CD4-positive, alpha-beta T cell treated with Interleukin-2 at 100 ng/mL for 4 hours (primary cell): Measurements from ENCODE around the gene GYPA.
"Not testable (repeated sequence)": the region's sequence is repeated elsewhere in the genome, so short reads cannot be mapped to it uniquely, and the experiment has no call there.

Experiments used
- DNase-seq: peaks from one replicate; pipeline ENCODE4 v3.0.0-alpha.2; 2020; ENCODE audit warnings: low spot score

GYPA gene

DNA sequence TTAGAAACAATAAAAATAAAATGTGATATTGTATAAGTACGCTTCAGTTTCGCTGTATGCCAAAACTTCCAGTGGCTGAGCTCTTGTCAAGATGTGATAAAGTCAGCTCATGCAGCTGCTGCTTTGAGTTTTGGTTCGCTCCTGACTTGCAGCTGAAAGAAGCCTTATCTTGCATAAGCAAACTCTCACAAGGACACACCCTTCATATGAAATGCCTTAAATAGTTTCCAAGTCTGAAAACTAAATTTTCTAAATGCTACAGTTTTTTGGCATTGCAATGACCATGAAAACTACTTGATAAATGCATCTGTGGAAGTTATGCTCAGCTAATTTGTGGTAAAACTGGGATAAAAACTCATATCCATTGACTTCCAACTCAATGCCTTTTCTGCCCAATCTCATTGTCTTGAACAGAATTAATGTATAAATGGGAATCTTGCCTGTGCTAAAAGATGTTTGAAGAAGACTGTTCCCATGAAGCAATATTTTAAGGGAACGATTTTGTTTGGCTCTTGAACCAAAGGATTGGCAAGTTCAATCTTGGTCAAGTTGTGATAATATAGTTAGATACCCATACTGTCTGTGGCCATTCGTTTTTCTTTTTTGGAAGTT lies 11.7 kb downstream of the GYPA start:
- DNase-seq: not testable (repeated sequence)

DNA sequence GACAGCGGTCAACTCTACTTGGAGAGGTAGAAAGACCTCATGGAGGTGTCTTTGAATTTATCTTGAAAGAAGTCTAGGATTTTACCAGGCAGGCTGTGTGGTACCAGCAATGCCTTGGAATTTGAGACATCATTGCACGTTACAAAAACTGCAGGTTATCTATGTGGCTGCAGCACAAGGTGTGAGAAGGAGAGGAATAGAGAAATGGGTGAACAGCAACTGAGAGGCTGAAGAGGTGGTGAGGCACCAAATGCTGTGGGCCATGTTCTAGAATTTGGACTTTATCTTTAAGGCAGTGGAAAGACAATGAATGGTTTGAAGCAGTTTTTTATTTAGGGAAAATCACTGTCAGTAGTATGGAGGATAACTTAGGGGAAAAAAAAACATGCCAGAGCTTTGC lies 15.4 kb downstream of the GYPA start:
- not testable (repeated sequence) for DNase-seq

DNA sequence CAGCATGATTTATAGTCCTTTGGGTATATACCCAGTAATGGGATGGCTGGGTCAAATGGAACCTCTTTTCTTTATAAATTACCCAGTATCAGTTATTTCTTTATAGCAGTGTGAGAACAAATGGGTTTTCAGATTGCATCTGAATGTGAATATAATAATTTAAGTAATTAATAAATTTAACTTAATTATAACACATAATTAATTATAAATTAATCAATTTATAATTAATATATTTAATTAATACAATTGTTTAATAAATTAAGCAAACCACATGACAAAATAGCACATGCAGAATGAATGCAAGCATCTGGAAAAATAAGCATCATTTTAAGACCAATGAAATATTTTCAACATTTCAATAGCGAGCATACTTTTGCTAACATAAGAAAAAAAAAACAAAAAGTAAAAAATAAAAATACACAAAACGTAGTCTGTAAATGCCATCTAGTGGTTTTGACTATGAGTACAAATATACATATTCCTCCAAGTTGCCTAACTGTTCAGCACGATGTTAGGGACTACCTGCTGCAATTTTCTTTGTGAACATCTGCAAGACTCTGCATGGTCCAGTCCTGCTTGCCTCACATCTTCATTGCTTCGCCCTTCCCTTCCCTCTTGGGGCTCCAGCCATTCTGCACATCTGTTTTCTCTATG lies 16.4 kb downstream of the GYPA start:
- not testable (repeated sequence) for DNase-seq

DNA sequence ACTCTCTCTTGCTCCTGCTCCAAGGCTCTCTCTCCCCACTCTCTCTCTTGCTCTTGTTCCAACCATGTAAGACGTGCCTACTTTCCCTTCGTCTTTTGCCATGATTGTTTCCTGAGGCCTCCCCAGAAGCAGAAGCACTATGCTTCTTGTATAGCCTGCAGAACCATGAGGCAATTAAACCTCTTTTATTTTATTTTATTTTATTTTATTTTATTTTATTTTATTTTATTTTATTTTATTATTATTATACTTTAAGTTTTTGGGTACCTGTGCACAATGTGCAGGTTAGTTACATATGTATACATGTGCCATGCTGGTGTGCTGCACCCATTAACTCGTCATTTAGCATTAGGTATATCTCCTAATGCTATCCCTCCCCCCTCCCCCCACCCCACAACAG lies 17.2 kb downstream of the GYPA start:
- DNase-seq: not testable (repeated sequence)

DNA sequence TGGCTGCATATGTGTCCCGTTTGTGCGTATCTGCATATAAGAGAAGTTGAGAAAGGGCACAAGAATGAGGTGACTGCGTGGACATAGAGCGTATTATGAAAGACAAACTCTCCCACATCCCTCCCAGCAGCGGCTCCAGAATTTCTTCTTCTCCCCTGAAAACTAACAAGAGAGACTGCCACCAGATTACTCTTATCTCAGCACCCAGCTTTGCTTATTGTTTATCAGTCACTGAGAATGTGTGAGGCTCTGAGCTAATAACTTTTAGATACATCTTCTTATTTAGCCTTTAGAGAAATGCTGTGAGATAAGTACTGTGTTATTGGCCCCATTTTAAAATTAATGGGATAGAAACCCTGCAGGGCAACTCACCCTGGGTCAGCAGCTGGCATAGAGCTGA lies 20.8 kb downstream of the GYPA start:
- DNase-seq: not testable (repeated sequence)

DNA sequence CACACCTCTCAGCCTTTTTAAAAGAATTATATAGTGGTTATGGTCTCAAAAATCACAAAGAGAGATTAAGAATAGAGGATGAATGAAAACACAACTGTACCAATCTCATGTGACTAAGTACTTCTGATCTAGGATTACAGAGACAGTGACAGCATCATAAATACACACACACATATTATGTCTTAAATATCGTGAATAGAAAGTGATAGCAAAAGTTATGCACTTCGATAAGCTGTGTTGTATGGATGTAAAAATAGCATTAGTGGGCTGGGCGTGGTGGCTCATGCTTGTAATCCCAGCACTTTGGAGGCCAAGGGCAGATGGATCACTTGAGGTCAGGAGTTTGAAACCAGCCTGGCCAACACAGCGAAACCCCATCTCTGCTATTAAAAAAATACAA lies 25.0 kb downstream of the GYPA start:
- DNase-seq: no peak

DNA sequence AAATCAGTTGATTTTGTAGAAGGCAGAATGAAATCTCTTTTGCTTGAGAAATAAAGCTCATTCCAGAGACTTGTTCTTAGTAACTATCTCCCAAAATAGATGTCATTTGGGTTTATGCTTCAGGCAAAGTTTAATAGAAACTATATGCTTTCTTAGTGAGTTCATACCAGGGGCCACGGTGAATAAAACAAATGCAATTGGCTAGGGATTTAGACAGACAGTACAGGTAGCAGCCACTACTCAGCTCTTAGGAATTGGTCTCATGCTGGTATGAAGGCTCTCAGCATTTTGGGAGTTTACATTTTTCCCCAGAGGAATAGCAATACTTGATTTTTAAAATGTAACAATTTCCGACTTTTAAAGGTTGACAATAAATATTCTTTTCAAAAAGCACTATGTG lies 27.0 kb downstream of the GYPA start:
- DNase-seq: no peak

DNA sequence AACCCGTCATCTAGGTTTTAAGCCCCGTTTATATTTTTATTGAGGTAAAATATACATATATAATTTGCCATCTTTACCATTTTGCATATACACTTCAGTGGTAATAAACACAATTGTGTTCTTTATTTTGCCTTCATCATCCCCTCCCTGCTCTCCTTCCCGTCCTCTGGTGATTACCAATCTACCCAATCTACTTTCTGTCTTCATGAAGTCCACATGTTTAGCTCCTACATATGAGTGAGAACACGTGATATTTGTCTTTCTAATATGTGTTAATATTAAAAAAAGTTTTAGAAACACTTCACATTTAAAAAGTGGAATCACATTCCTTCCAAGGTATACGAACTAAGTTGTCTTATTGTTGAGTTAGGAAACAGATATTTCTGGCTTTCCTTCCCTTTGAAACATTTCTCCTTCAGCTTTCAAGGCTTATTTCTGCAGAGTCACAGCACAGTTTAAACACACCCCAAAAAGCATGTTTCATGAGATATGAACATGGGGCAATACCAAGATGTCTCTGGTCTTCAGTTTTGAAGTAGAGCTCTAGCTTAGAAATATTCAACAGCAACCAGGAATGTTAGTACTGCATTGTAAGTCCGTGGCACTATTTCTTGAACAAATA lies 35.9 kb downstream of the GYPA start:
- no peak for DNase-seq

DNA sequence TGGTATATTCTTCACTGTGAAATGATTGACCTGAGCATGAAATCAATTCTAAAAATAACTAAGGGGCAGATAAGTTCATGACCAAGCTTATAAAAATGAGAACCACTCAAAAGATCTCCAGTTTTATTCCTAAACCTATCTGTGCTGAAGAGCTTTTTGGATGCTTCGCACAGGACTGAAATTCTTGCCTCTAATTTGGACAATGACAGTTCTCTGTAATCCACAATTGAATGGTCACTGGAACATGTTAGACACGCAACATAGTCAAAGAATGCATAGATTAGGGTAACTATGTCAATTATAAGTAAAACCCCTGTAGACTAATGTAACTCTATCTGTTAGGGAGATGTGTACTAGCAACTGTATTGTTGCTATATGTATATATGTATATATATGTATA lies 42.7 kb downstream of the GYPA start:
- not testable (repeated sequence) for DNase-seq

DNA sequence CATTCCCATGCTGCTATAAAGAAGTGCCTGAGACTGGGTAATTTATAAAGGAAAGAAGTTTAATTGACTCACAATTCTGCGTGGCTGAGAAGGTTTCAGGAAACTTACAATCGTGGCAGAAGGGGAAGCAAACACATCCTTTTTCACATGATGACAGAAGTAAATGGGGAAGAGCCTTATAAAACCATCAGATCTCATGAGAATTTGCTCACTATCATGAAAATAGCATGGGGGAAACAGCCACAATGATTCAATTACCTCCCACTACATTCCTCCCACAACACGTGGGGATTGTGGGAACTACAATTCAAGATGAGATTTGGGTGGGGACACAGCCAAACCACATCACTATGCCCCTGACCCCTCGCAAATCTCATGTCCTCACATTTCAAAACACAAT lies 46.5 kb downstream of the GYPA start:
- DNase-seq: not testable (repeated sequence)

DNA sequence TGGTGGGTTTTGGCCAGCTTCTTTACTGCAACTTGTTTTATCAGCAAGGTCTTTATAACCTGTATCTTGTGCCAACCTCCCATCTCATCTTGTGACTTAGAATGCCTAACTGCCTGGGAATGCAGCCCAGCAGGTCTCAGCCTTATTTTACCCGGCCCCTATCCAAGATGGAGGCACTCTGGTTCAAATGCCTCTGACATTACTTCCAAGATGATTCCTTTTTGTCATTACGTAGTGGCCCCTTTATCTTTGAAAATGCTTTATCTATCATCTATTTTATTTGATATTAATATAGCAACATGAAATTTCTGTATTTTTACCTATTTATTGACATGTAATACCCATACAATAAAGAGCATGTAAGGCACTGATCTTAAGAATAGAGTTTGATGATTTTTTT lies 49.3 kb downstream of the GYPA start:
- DNase-seq: not testable (repeated sequence)

DNA sequence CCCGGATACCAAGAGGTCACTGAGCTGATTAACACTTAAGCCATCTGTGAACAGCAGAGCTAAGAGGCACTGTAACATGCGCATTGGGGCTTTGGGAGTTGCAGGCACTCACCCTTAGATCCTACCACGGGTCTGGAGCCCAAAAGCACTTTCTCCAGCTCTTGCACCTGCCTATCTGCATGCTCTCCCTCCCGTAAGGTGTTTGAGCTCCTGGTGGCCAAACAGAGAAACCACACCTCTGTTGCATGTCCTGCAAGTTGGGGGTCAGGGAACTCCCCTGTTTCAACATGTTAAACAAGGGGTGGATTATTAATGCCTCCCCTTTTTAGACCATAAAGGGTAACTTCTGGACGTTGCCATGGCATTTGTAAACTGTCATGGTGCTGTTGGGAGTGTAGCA lies 49.8 kb downstream of the GYPA start:
- DNase-seq: no peak

DNA sequence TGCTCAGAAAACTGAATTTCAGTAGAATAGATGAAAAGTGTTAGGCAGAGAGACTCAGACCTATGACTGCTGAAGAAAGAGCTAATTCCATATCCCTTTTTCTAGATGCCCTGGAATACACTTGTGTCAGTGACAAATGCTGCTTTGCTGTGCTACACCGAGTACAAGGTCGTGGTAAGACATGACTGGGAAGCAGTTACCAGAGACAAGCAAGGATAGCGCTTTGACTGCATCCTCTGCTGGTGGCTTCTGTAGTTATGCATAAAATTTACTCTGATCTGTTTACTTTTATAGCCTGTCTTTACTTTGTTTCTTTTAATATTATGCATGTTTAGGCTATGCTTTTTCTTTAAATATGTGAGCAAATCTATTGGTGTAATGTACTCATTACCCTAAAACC lies 58.5 kb downstream of the GYPA start:
- DNase-seq: not testable (repeated sequence)

DNA sequence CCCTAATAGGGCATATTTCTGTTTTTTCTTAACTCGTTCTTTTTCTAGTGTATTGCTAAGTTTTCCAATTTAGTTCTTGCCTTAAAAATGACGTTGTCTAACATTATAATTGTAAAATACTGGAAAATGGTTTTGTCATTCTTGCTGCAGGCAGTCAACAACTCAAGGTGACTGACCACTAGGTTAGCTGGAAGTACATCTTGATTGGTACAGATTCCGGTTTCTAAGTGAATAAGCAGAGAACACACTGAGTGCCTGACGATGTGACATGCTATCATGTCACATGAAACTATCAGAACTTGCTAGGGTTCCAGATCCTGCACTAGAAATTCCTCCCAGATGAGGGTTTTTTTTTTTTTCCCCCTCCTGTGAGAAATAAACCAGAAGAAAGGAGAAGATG lies 60.4 kb downstream of the GYPA start:
- DNase-seq: not testable (repeated sequence)

DNA sequence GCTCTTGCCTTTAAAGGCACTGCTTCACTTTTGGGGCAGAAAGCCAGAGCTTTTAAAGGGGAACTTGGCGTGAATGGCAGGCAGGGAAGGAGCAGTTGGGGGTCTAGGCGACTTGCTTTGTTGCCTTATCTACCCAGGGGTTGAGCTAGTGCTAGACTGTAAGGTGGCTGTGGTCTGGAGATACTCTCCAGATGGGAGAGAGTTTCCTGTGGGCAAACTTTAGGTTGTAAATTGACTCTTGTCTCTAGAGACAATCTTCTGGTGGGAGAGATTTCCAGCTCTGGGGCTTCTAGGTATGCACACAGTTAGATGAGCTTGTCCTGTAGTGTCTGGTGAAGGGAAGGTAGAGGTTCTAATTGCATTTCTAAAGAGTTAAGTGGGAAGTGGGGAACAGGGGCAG lies 61.8 kb downstream of the GYPA start:
- not testable (repeated sequence) for DNase-seq

DNA sequence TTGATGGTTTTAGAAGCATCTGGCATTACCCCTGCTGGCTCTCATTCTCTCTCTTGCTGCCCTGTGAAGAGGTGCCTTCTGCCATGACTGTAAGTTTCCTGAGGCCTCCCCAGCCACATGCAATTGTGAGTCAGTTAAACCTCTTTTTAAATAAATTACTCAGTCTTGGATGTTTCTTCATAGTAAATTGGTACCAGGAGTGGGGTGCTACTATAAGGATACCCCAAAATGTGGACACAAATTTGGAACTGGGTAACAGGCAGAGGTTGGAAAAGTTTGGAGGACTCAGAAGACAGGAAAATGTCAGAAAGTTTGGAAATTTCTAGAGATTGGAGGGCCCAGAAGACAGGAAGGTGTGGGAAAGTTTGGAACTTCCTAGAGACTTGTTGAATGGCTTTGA lies 79.0 kb downstream of the GYPA start:
- DNase-seq: not testable (repeated sequence)

DNA sequence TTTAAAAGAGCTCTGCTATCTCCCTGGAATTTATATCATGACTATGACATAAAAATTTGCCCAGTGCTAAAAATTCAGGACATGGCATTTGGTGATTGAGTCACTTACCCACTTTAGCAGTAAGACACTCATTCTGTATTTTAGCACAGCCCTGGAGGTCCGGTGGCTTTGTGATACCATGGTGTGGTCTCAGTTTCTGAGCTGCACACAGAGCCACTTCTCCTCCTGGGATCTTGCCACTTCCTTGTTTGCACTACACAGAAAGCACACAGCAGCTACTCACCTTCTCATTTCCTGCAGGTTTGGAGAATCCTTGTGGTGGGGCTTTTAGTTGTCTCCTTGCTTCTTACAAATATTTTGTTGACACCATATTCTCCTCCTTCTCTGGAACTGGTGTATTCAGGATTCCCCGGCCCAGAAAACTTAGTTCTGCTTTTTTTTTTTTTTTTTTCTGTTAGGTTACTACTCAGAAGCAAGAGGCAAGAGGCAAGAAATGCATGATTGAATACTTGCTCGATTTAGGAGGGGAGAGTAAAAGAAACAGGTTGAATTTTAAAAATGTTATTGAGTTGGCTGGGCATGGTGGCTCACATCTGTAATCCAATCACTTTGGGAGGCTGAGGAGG lies 80.2 kb downstream of the GYPA start:
- DNase-seq: not testable (repeated sequence)
